Measurements from ENCODE around the gene NEK1.
"Not testable (repeated sequence)": the region's sequence is repeated elsewhere in the genome, so short reads cannot be mapped to it uniquely, and the experiment has no call there.

DNA sequence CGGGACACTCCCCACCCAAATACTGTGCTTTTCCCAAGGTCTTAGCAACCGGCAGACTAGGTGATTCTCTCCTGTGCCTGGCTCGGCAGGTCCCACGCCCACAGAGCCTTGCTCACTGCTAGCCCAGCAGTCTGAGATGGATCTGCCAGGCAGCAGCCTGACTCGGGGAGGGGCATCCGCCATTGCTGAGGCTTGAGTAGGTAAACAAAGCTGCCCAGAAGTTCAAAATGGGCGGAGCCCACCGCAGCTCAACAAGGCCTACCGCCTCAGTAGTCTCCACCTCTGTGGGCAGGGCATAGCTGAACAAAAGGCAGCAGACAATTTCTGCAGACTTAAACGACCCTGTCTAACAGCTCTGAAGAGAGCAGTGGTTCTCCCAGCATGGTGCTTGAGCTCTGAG is 163.4 kb downstream of the NEK1 start:
- TF ChIP-seq POLR2A, POLR2AphosphoS5, EP300 (IDR thresholded peaks at IDR 0.05): not testable (repeated sequence)
- TF ChIP-seq, protein P1, sequence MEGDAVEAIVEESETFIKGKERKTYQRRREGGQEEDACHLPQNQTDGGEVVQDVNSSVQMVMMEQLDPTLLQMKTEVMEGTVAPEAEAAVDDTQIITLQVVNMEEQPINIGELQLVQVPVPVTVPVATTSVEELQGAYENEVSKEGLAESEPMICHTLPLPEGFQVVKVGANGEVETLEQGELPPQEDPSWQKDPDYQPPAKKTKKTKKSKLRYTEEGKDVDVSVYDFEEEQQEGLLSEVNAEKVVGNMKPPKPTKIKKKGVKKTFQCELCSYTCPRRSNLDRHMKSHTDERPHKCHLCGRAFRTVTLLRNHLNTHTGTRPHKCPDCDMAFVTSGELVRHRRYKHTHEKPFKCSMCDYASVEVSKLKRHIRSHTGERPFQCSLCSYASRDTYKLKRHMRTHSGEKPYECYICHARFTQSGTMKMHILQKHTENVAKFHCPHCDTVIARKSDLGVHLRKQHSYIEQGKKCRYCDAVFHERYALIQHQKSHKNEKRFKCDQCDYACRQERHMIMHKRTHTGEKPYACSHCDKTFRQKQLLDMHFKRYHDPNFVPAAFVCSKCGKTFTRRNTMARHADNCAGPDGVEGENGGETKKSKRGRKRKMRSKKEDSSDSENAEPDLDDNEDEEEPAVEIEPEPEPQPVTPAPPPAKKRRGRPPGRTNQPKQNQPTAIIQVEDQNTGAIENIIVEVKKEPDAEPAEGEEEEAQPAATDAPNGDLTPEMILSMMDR (IDR thresholded peaks at IDR 0.05), result not testable (repeated sequence)
